Nucleus accumbens (tissue), 56 donors: Measurements from ENCODE around the gene CLDN24.
A peak's percentile ranks its signal among the peaks of the same experiment; 100 is the strongest.
"Not testable (repeated sequence)": the region's sequence is repeated elsewhere in the genome, so short reads cannot be mapped to it uniquely, and the experiment has no call there.

Experiments used
- DNase-seq, 56 donors: peaks; one replicate each; lab custom pipeline; 2025; lab: John Stamatoyannopoulos, UW

Gene CLDN24

DNA sequence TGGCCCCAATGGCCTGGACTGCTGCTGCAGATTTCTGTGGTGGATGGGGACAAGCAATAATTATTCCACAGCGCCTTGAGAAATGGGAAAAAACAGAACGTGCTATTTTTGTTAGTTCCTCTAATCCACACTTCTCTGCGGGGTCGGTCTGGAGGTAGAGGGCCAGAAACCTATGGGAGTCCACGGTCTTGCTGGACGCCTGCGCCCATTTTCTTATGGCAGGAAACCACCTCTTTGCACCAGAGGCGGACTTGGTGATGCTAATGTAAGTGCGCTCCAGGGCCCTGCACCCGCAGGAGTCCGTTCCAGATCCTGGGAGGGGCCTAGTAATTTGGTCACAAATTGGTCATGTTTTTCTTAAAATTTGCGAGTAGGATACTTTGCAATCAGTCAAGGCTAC lies 25.9 kb upstream of the CLDN24 start:
- DNase-seq, result no peak

DNA sequence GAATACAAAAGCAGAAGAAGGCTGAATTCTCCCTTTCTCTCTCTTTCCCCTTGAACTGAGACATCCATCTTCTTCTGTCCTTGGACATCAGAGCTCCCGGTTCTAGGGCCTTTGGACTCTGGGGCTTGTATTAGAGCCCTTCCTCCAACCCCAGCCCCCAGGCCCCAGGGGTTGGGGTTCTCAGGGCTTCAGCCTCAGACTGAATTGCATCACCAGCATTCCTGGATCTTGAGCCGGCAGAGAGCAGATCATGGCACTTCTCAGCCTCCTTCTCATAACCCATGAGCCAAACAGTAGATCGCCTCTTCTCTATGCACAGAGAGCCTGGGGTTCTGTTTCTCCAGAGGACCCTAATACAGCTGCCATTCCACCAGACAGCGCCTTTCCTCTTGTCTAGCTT lies 25.3 kb upstream of the CLDN24 start:
- DNase-seq, result no peak

DNA sequence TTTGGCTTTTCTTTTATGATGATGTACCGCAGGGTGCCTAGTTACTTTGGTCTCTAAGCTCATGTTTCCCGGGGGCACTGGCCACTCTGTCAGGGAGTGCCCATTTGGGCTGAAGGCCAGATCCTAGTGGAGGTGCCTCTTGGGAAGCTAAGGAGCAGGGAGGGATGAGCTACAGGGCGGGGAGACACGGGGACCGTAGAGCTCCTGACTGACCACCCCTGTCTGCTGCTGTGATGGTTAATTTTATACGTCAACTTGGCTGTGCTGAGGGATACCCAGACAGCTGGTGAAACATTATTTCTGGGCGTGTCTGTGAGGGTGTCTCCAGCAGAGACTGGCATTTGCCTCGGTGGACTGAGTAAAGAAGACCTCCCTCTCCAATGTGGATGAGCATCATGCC lies 24.9 kb upstream of the CLDN24 start:
- no peak for DNase-seq

DNA sequence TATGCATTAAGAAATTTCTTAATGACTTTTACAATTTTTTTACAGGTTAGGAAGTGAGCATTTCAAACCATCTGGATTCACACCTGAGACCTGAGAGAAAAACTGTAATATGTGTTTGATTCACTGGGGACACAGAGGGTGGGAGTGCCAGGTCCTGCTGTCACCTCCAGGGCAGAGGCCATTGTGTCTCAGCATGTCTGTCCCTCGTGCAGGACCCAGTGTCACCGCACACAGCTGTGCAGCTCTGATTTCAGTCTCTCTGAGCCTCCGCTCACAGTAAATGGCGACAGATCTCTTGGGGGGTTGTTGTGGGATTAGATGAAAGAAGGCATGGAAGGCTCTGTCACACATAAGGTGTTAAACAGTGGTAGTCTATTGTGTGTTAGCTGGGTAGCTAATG lies 23.0 kb upstream of the CLDN24 start:
- no peak for DNase-seq

DNA sequence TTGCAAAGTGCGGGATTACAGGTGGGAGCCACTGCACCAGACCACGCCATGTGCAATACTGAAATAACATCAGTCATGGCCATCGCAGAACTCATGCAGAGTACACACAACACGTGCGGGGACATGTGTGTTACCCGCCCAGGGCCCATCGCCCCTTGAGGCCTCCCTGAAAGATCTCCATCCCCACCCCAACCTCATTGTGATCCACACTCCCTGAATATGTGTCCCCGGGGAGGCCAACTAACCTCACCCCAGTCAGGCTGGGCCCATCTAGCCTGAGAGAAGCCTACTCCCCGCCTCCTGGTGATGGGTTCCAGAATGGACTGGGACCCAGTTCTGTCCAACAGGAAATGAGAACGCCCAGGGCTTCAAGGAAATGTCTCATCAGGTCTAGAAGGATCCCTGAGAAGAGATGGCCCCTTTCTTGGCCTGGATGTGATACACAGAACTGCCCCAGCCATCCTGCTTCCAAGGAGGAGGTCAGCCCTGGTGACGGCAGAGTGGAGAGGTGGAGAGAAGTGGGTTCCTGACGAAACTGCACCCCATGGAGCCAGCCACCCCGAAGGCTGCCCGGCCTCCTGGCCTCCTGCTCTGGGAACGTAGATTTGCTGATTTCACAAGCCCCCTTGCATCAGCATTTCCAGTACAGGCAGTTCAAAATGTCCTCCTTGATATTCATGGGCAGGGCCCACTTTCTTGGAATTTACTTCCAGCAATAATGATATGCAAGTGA lies 22.5 kb upstream of the CLDN24 start:
- no peak for DNase-seq

DNA sequence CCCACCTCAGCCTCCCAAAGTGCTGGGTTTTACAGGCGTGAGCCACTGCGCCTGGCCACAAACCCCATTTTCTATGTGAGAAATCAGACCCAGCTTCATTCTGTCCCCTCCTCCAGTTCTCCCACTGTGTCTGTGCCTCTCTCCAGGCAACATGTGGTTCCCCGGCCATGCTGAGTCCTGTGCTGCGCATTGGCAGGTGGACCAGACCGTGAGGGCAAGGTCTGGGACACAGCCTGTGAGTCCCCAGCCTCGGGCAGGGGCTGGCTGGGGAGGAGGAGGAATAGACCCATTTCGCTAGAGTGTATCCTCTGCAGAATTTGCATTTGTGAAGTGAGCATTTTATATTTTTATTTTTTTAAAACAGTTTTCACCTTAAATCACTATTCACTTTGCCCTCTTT lies 21.5 kb upstream of the CLDN24 start:
- no peak for DNase-seq

DNA sequence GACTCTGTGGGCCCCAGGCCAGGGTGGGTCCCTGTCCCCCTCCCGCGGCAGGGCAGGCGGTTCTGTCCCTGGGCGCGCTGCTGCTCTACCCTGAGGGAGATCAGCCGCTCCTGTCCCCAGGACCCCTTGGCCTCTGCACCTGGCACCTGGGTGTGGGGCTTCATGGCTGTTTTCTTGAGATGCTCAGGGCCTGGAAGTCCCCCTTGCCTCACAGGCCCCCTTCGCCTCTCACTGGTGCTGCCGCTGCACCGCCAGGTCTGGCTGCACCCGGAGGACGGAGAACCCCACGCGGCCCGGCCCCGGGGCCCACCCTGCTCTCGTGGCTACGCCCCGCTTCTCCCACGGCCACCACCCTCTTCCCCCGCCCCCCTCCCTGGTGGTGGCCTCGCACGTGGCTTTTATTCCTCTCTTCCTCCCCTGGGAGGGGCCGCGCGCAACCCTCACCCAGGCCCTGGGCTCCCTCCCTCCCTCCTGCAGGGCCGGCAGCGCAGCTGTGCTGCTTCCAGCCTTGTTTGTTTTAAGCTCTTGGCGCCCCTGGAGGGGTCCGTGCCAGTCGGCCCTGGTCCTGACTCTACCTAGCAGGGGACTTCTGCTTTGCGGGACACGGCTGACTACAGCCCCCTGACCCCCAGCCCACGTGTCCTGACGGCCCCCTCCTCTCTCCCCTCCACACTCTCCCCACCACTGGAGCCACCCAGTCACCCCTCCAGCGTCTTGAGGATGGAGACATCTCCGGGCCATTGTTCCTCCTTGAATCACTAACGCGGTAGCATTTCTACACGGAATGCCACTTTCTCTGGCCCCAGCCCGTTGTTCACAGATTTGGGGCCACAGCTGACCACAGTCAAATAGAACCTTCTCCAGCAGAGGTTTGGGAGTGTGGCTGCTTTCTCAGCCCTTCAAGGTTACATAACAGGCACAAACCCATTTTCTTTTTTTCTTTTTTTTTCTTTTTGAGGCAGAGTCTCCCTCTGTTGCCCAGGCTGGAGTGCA lies 20.6 kb upstream of the CLDN24 start:
- DNase-seq, result peak in 1 of 56 donors; percentile 16

DNA sequence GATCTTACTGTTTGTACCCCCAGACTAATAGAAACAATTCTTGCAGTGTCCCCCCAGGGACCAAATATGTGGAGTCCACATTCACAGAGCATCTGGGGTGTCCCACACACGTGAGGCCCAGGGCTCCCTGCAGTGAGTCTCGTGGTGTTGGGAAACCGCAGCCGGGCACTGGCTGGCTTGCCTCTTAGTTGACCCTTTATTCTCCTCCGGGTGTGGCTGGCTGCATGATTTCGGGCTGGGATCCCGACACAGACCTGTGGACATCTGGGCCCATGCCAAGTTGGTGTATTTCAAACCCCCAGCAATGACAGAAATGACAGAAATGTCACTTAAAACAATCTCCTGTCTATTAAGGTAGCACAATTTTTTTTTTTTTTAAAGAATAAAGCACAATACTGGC lies 15.6 kb upstream of the CLDN24 start:
- no peak for DNase-seq

DNA sequence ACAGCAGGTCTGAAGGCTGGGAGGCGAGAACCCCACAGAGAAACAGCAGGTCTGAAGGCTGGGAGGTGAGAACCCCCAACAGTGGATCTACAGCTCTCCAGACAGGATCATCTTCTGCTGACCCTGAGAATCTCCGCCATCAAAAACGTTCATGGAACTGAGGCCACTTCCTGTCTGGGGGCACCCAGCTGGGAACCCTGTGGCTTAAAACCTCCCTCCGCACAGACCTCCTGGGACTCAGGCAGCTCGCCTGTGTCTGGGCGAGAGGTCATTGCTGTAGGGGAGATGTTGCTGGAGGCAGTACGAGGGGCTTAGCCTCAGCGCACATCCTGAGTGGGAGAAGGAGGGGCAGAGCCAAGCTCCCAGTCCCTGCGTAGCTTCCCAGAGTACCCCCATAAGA lies 15.1 kb upstream of the CLDN24 start:
- DNase-seq, result no peak

DNA sequence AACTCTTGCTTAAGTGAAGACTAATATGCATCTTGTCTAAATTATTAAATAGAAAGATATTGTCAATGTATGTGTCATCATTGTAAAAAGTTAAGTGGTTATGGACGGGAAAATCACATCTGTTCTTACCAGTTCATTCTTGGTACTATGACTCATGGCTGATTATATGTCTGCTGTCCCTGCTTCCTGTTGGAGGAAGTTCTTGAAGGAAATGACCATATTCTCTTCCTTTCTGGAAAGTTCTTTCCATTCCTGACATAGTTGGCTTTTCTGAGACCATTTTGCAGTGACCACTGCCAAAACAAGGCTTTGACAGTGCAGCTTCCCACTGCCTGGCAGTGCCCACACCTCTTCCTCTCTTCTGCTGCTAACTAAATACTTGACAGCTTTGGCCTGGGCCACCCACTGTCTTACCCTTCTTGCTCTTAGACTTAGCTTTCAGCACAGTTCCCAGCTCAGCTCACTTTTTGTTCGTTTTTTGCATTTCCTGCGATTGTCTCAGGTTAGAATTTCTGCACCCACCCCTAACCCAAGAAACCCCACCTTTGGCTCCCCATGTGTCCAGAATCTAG lies 13.2 kb upstream of the CLDN24 start:
- DNase-seq, result no peak

DNA sequence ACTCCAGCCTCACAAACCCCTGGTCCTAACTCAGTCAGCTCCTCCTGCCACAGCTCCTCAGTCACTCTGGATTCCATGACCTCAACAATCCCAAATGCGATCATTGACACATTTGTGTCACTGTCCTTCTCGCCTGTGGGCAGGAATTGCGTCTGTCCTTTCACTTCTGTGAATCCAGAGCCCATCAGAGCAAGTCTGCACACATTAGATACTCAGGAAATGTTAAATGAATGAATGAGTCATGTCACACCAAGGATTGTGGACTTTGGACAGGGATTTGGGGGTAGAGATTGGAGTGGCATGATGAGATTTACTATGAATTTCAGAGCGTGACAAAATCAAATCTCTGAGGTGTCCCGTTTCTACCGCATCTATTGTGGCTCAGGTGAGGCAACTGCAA lies 11.8 kb upstream of the CLDN24 start:
- no peak for DNase-seq

DNA sequence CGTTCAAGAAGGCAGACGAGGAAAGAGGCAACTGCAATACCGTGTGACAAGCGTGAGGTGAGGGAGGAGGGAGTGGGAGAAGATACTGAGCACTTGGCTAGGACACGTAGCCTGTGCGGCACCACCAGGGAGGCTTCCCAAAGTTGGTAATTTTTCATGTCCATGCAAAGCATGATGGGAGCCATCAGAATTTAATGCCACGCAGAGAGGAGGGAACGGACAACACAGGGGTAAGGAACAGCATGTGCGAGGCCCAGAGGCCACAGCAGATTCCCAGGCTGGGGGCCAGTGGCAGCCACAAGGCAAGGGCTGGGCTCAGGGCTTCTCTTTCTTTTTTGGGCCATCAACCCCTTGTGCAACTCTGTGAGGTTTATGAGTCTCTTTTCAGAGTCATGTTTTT lies 11.0 kb upstream of the CLDN24 start:
- no peak for DNase-seq

DNA sequence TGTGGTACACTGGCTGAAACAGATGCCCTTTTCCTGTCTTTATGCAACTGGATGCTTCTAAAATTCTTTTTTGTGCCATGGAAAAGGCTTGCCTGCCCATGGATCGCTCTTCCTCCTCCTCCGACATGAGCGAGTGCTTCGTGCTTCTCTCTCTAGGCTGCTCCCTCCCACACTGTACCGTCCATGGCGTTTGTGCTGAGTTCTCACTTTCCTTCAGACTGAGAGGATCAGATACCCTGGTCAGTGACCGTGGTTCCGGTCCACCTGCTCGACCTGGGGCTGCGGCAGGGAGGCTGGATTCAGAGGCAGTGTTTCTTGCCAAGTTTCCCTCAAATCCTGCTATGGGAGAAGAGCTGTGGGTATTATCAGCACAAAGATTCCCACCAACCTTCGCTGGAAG lies 10.2 kb upstream of the CLDN24 start:
- no peak for DNase-seq

DNA sequence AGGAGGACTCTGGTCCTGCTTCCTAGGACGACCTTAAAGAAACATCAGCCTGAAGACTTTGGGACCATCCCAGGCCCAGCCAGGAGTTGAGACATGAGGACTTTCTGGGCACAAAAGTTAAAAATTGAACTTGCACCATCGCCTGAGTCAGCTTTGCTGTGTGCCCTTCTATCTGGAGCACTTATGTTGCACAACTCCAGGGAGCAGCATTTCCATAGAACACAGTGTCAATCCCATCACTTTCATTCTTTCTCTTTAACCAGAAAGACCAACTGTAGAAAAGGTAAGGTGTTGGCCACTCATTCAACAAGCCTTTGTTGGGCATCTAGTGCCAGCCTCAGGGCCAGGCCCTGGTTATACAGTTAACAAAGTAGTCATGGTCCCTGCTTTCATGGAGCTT lies 8.6 kb upstream of the CLDN24 start:
- DNase-seq, result no peak

DNA sequence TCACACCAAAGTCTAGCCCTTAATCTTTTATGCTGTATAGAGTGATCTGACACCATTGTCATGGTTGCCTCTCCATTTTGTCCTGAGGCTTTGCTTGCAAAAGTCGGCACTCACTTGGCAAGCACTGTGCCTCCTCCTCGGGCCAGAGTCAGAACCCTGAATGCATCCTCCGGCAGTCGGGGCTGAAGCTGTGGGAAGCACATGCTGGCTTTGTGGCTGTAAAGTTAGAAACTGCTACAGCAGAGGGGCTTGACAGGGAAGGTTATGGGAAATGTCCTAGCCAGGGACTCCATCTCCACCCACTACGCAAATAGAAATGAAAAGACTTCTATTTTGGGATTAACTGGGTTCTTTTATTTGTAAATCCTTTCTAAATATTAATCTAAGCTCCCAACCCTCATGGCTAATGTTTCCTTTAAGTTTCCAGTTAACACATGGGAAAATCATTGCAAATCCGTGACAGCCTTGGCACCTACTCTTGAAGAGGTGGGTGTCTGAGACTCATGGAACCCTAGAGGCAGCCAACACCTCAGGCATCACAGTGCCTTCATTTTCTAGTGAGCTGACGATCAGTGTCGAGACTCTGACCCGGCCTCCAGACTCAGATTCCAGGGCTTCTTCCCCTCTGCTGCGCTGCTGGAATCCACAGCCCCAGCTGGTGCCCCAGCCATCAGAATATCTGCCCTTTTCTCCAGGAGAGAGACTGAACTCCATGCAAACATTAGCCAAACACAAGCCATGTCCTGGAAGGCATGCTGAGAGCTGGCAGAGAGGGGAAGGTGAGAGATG lies 7.9 kb upstream of the CLDN24 start:
- no peak for DNase-seq

DNA sequence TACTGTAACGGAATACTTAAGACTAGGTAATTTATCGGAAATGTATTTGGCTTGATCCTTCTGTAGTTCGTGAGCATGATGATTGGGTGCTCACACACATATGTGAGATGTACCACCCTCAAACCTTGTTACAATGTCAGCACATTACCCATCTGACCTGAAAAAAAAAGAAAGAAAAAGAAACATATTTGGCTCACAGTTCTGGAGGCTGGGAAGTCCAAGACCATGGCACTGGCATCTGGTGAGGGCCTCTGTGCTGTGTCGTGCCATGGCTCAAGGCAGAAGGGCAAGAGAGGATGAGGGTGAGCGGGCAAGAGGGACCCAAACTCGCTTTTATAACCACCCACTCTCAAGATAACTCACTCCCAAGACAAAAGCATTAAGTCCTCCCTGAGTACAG lies 7.0 kb upstream of the CLDN24 start:
- DNase-seq, result no peak

DNA sequence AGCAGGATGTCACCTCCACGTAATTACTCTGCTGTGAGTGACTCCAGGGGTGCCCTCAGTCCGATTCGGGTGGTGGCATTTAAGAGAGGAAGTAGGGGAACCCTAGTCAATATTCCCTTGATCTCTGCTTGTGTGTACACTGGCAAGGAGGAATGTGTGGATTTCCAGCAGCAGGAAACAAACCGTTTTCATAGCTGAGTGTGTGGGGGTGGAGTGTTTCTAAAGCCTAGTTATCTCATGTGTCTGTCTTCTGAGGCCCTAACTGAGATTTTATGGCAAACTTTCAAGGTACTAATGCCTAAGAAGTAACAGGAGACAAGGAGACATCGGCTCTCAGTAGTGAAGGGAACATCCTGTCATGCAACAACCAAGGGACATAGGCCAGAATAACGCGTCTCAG lies 6.6 kb upstream of the CLDN24 start:
- DNase-seq, result no peak

DNA sequence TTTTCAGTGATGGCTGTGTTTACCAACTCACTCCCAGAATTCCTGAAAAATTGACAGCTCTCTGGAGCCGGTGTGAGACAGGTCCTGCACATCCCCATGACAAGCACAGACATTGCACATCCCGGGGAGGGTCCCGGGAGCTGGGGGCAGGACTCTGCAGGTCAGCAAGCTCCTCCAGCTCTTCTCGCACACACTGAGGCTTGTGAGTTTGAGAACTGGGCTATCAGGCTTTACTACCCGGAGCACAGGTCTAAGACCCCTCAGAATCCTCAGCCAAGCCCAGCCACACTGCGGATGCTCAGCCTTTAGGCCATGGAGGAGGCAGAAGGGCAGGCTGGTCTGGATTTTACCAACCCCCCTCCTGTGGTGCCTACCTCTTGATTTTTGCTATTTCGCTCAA lies 5.6 kb upstream of the CLDN24 start:
- no peak for DNase-seq

DNA sequence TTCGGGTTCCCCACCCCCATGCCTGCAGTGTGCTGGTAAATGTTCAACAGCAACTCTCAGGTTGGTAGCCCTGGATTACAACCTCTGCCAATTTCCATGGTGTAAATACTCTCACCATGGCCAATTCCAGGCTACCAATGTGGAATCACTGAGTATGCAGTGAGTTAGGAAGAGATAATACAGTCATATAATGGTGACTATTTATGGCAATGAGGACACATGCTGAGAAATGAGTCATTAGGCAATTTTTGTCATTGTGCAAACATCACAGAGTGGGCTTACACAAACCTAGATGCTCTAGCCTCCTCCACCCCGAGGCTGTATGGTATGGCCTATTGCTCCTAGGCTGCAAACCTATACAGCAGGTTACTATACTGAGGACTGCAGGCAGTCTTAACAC lies 4.6 kb upstream of the CLDN24 start:
- DNase-seq, result no peak

DNA sequence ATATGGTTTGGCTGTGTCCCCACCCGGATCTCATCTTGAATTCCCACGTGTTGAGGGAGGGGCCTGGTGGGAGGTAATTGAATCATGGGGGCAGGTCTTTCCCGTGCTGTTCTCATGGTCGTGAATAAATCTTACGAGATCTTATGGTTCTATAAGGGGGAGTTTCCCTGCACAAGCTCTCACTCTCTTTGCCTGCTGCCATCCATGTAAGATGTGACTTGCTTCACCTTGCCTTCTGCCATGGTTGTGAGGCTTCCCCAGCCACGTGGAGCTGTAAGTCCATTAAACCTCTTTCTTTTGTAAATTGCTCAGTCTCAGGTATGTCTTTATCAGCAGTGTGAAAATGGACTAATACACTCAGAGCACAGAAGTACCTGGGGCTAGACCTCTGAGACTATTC lies 4.2 kb upstream of the CLDN24 start:
- not testable (repeated sequence) for DNase-seq

DNA sequence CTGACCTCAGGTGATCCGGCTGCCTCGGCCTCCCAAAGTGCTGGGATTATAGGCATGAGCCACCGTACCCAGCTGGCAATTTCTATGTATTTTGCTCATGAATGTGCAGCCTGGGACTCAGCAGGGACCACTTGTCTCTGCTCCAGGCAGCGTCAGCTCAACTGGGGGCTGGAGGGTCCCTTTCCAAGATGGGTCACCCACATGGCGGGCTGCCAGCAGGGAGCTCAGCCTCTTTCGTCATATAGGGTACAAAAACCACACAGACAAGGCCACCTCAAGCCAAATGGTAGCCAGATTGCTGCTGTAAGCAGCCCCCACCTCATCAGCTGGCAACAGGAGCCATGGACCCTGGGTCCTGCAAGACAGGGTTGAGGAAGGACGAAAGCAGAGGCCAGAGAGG lies 2.4 kb upstream of the CLDN24 start:
- DNase-seq, result no peak
